ENCODE measurements around the gene ITGB7.

- TF ChIP-seq CTCF (conservative IDR thresholded peaks at IDR 0.05; ENCODE audit: low read depth, low read length) (no peak), RFX5 (IDR thresholded peaks at IDR 0.05; ENCODE audit: low read depth, low read length) (no peak), POLR2A (IDR thresholded peaks at IDR 0.05; ENCODE audit: low read depth, low read length) (no peak), RAD21 (IDR thresholded peaks at IDR 0.05; ENCODE audit: low read length) (no peak)
Measured at GRCh38 chr12:53160673-53161072, 46.4 kb downstream of the ITGB7 start.
